ENCODE measurements around the gene TDRKH.

TDRKH gene

DNA sequence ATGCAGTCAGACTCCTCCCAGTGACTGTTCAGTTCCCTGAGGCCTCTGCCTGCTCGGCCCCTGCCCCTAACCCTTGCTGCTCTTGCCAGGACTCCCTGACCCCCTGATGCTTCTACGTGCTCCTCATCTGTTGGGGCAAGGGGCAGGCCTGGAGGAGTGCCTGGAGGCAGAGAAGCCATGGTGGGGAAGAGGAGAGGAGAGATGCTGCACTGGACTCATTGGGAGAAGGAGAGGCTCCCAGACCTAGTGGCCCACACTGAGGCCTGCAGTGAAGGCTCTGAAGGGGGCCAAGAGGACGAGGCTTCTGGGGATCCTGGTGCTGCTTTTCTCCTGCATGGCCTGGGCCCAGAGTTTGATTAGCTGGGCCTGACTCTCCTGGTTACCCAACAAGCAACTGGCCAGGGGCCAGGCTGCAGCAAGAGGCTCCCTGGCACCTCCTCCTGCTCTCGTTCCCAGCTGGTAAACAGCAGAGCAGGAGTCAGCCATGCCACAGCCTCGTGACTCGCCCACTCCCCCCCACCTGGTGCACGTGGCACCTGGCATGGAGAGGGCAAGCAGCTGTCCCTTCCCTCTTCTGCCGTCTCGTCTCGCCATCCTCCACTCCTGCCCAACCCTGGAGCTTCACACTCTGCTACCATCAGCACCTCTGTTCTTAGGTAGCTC lies 42.1 kb upstream of the TDRKH start:
- no peak overlapping the region for H3K27ac ChIP-seq (ENCODE audit: low read depth, low read length)
- no peak overlapping the region for H3K9ac ChIP-seq (ENCODE audit: low read length)

DNA sequence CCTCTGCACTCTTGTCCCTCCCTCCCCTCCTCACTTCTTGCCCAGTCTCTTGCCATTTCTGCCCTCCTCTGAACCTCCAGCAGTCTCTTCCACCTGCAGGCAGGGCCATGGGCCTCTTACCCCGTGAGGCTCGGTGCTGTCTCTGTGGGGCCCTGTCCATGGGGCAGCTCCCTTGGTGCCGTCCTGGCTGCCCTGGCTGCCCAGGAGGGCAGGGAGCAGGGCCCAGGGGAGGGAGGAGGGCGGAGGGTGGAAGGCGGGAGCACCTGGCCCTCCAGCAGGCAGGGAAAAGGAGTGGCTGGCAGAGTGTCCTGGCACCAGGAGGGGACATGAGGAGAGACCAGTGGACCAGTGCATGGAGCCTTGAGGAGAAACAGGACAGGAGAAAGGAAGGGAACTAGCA lies 41.3 kb upstream of the TDRKH start, which contains the start of gene RORC:
RORC (minus strand) TSS at position 198 of the 400 bp plus-strand sequence; CDS start at position 160, 38 bp downstream.
- Histone ChIP-seq H3K27me3 (ENCODE audit: control insufficient read depth, insufficient read depth, low read length) (peaks cover 1% of the 10 kb centered on the region), H3K36me3 (ENCODE audit: control insufficient read depth, insufficient read depth, low read length) (no peaks in the 10 kb centered on the region), H3K9me3 (ENCODE audit: control insufficient read depth, insufficient read depth, low read depth, low read length) (no peaks in the 10 kb centered on the region), H3K4me1 (ENCODE audit: control insufficient read depth, insufficient read depth, low read length) (peaks cover 31% of the 10 kb centered on the region), H3K27ac (ENCODE audit: low read depth, low read length) (no peak within 1 kb of the TSS), H3K4me3 (ENCODE audit: low read depth, low read length) (no peak within 1 kb of the TSS), H3K9ac (ENCODE audit: low read length) (no peak within 1 kb of the TSS)

More for the DNA sequence above, 42.1 kb upstream of the TDRKH start:
- no peak overlapping the region for H3K4me3 ChIP-seq (ENCODE audit: low read depth, low read length)
- peaks cover 31% of the 10 kb centered on the region for H3K4me1 ChIP-seq (ENCODE audit: control insufficient read depth, insufficient read depth, low read length)
- H3K36me3 ChIP-seq (ENCODE audit: control insufficient read depth, insufficient read depth, low read length), result no peaks in the 10 kb centered on the region
- H3K27me3 ChIP-seq (ENCODE audit: control insufficient read depth, insufficient read depth, low read length), result peaks cover 9% of the 10 kb centered on the region
- H3K9me3 ChIP-seq (ENCODE audit: control insufficient read depth, insufficient read depth, low read depth, low read length), result no peaks in the 10 kb centered on the region

DNA sequence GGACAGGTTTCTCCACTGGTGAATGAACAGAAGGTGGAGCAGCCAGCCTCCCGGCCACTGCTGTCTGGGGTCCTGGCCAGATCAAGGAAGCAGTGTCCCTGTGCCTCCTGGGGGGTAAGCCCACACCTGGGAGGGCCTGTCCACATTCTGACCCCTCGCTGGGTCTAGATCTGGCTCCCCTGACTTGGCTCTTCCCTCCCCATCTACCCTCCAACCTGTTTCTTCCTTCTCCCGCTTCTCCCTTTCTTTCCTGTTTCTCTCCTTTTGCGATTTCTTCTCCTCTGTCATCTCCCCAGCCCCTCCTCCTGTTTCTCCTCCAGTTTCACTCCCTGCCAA lies 40.9 kb upstream of the TDRKH start:
- no peak overlapping the region for H3K27ac ChIP-seq (ENCODE audit: low read depth, low read length)
- peaks cover 34% of the 10 kb centered on the region for H3K4me1 ChIP-seq (ENCODE audit: control insufficient read depth, insufficient read depth, low read length)
- no peak overlapping the region for H3K4me3 ChIP-seq (ENCODE audit: low read depth, low read length)
- no peaks in the 10 kb centered on the region for H3K9me3 ChIP-seq (ENCODE audit: control insufficient read depth, insufficient read depth, low read depth, low read length)
- H3K27me3 ChIP-seq (ENCODE audit: control insufficient read depth, insufficient read depth, low read length), result no peaks in the 10 kb centered on the region
- H3K9ac ChIP-seq (ENCODE audit: low read length), result no peak overlapping the region
- H3K36me3 ChIP-seq (ENCODE audit: control insufficient read depth, insufficient read depth, low read length), result no peaks in the 10 kb centered on the region

DNA sequence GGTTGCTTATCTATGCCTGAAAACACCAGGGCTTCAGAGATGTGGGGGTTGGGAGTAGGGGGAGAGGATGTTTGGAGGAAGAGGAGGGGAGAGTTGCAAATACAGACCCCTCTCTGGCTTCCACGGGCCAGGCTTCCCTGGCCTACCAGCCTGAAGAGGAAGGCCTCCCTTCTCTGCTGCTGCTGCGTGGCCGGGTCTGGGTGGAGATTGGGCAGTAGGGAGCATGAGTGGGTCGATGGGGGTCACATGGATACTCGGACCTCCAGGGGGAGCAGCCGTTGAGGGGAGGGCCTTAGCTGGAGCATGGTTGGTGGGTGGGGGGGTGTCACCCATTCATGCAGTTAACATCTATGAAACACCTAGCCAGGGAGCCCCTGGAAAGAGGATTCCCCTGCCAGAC lies 39.8 kb upstream of the TDRKH start:
- no peak overlapping the region for H3K4me3 ChIP-seq (ENCODE audit: low read depth, low read length)
- no peak overlapping the region for H3K27ac ChIP-seq (ENCODE audit: low read depth, low read length)
- no peaks in the 10 kb centered on the region for H3K36me3 ChIP-seq (ENCODE audit: control insufficient read depth, insufficient read depth, low read length)
- peaks cover 41% of the 10 kb centered on the region for H3K4me1 ChIP-seq (ENCODE audit: control insufficient read depth, insufficient read depth, low read length)
- no peaks in the 10 kb centered on the region for H3K27me3 ChIP-seq (ENCODE audit: control insufficient read depth, insufficient read depth, low read length)
- peak overlapping the region; percentile 12 for H3K9ac ChIP-seq (ENCODE audit: low read length)
- H3K9me3 ChIP-seq (ENCODE audit: control insufficient read depth, insufficient read depth, low read depth, low read length), result no peaks in the 10 kb centered on the region

DNA sequence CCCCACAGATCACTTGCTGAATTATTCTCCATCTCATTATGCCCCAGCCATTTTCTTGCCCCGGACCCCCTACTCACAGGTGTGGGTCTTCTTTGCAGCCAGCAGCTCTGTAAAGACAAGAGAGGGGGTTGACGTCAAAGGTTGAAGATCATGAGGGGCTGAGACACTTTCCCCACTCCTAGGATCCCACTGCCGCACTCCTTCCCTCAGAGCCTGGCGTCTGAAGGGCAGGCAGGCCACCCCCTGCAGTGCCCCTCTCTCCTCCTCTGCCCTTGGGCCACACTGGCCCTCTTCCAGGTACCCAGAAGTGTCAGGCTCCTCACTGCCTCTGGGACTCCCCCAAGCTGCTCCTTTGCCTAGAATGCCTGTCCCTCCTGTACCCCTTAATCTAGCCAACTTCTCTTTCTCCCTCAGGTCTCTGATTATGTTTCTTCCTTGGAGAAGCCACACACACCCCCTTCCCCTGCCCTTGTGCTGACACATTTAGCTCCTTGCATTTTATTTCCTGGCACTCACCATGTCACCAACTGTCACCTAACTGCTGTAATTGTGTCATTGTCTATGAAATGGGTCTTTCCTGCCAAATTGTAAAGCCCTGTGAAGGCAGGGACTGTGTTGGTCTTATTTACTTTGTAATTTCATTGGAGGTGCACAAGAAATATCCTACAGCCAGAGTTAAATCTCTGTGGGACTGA lies 39.2 kb upstream of the TDRKH start:
- Histone ChIP-seq H3K27me3 (ENCODE audit: control insufficient read depth, insufficient read depth, low read length) (no peaks in the 10 kb centered on the region), H3K9ac (ENCODE audit: low read length) (no peak overlapping the region), H3K4me1 (ENCODE audit: control insufficient read depth, insufficient read depth, low read length) (peaks cover 41% of the 10 kb centered on the region), H3K36me3 (ENCODE audit: control insufficient read depth, insufficient read depth, low read length) (no peaks in the 10 kb centered on the region), H3K27ac (ENCODE audit: low read depth, low read length) (no peak overlapping the region), H3K4me3 (ENCODE audit: low read depth, low read length) (peak overlapping the region; percentile 11; the same call in 1 of the 2 replicates), H3K9me3 (ENCODE audit: control insufficient read depth, insufficient read depth, low read depth, low read length) (no peaks in the 10 kb centered on the region)

DNA sequence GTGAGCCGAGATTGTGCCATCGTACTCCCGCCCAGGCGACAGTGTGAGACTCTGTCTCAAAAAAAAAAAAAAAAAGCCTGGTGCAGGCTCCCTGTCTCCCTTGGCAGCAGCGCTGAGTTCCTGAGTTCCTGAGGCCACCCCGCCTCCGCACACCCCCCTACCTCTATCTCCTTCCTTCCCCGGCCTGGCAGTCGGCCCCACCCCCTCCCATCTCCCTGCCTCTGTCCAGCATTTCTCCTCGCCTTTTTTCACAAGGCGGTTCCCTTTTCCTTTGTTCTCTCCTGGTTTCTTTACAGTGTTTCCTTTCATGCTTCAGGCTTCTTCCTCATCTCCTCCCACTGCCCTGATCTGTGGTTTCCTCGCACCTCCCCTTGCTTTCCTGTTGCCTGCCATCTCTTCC lies 38.6 kb upstream of the TDRKH start:
- no peaks in the 10 kb centered on the region for H3K9me3 ChIP-seq (ENCODE audit: control insufficient read depth, insufficient read depth, low read depth, low read length)
- peak overlapping the region; percentile 11; the same call in 1 of the 2 replicates for H3K4me3 ChIP-seq (ENCODE audit: low read depth, low read length)
- H3K9ac ChIP-seq (ENCODE audit: low read length), result no peak overlapping the region
- no peak overlapping the region for H3K27ac ChIP-seq (ENCODE audit: low read depth, low read length)
- H3K27me3 ChIP-seq (ENCODE audit: control insufficient read depth, insufficient read depth, low read length), result no peaks in the 10 kb centered on the region
- H3K4me1 ChIP-seq (ENCODE audit: control insufficient read depth, insufficient read depth, low read length), result peaks cover 41% of the 10 kb centered on the region
- H3K36me3 ChIP-seq (ENCODE audit: control insufficient read depth, insufficient read depth, low read length), result no peaks in the 10 kb centered on the region

DNA sequence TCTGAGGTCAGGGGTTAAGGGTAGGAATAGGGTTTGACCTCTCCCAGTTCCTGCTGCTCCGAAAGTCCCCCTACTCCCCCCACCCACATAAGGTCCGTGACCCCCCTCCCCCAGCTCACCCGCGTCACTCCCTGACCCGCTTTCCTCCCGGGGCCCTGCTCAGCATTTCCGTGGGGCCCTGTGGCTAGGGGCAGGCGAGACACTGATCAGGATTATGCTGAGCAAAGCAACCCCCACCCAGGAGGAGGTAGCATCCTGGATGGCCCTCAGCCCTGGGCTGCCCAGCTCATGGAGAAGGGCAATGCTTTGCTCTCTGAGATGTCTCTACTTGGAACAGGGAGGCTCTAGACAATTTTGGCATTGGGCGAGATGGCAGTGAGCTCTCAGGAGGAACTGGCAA lies 37.6 kb upstream of the TDRKH start:
- Histone ChIP-seq H3K4me3 (ENCODE audit: low read depth, low read length) (no peak overlapping the region), H3K4me1 (ENCODE audit: control insufficient read depth, insufficient read depth, low read length) (peaks cover 46% of the 10 kb centered on the region), H3K27ac (ENCODE audit: low read depth, low read length) (no peak overlapping the region), H3K9ac (ENCODE audit: low read length) (no peak overlapping the region), H3K27me3 (ENCODE audit: control insufficient read depth, insufficient read depth, low read length) (no peaks in the 10 kb centered on the region), H3K36me3 (ENCODE audit: control insufficient read depth, insufficient read depth, low read length) (no peaks in the 10 kb centered on the region), H3K9me3 (ENCODE audit: control insufficient read depth, insufficient read depth, low read depth, low read length) (no peaks in the 10 kb centered on the region)

DNA sequence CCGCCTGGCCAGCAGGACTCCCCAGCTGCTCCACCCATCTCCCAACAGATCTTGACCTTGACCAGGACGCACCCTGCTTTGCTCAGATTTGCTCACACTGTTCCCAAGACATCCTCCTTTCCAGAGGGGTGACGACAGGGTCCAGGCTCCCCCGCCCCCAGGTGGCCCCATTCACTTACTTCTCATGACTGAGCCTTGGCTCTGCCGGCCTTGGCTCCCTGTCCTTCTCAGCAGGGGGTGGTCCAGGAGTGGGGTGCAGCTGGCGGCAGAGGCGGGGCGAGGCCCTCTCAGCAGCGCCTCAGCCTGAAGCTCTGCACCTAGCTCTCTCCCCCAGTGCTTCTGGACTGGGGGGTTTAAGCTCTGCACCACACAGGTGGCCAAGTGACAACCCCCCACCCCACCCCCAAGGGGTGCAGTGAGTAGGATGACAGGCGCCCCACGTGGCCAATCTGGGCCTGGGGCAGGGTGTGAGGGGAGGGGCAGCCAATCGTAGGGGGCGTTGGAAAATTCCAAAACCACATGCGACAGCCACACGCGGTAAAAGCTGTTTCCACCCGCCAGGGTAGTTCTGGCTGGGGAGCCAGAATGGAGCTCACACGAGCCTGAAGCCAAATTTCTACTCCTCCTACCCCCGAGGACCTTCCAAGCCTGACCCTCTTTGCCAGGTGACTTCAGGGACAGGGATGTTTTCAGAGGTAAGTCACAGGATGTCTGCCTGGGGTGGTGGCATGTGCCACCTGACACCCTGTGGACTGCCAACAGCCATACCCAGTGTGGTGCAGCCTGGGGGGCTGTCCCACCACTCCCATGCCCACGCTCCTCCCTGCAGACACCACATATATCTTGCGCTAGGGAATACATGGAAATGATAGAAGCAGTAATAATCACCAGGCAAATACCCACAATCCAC lies 35.7 kb upstream of the TDRKH start:
- Histone ChIP-seq H3K4me3 (ENCODE audit: low read depth, low read length) (no peak overlapping the region), H3K9me3 (ENCODE audit: control insufficient read depth, insufficient read depth, low read depth, low read length) (no peaks in the 10 kb centered on the region), H3K9ac (ENCODE audit: low read length) (no peak overlapping the region), H3K27ac (ENCODE audit: low read depth, low read length) (no peak overlapping the region), H3K36me3 (ENCODE audit: control insufficient read depth, insufficient read depth, low read length) (no peaks in the 10 kb centered on the region), H3K4me1 (ENCODE audit: control insufficient read depth, insufficient read depth, low read length) (peaks cover 48% of the 10 kb centered on the region), H3K27me3 (ENCODE audit: control insufficient read depth, insufficient read depth, low read length) (no peaks in the 10 kb centered on the region)

DNA sequence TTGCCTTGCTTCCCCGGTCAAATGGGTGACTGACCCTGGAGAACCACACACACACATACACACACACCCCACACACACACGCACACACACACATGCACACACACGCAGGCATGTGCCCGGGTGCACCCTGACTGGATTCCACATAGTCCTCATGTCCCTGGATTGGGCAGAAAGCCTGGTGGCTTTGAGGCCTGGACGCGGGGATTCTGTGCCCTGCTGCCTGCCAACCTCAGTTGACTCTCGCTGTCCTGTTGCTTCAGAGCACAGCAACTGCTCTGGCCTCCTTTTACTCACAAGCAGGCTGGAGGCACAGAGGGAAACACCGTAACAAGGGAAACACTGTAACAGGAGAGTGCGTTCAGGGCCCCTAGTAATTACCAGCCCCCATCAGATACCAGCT lies 34.9 kb upstream of the TDRKH start:
- Histone ChIP-seq H3K4me1 (ENCODE audit: control insufficient read depth, insufficient read depth, low read length) (peaks cover 40% of the 10 kb centered on the region), H3K27ac (ENCODE audit: low read depth, low read length) (no peak overlapping the region), H3K9me3 (ENCODE audit: control insufficient read depth, insufficient read depth, low read depth, low read length) (no peaks in the 10 kb centered on the region), H3K27me3 (ENCODE audit: control insufficient read depth, insufficient read depth, low read length) (no peaks in the 10 kb centered on the region), H3K4me3 (ENCODE audit: low read depth, low read length) (no peak overlapping the region), H3K9ac (ENCODE audit: low read length) (no peak overlapping the region), H3K36me3 (ENCODE audit: control insufficient read depth, insufficient read depth, low read length) (no peaks in the 10 kb centered on the region)

DNA sequence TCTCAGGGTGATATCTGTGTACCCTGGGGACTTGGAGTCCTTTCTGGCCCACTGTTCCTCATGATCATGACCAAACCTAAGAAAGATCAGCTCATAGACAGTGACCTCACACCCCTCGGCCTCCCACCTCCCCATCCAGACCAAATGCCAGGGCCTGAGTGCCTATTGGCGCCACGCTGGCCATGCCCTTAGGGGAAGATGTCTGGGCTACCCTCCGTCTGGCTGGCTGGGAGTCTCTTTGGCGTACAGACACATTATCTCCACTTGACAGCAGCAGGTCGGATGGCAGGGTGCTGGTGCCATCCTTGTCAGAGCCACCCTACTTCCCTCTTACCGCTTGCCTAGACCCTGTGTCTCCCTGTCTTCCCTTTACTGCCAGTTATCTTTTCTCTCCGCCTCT lies 32.9 kb upstream of the TDRKH start:
- Histone ChIP-seq H3K9me3 (ENCODE audit: control insufficient read depth, insufficient read depth, low read depth, low read length) (no peaks in the 10 kb centered on the region), H3K27me3 (ENCODE audit: control insufficient read depth, insufficient read depth, low read length) (no peaks in the 10 kb centered on the region), H3K4me1 (ENCODE audit: control insufficient read depth, insufficient read depth, low read length) (peaks cover 23% of the 10 kb centered on the region), H3K27ac (ENCODE audit: low read depth, low read length) (no peak overlapping the region), H3K36me3 (ENCODE audit: control insufficient read depth, insufficient read depth, low read length) (no peaks in the 10 kb centered on the region), H3K4me3 (ENCODE audit: low read depth, low read length) (no peak overlapping the region), H3K9ac (ENCODE audit: low read length) (no peak overlapping the region)

DNA sequence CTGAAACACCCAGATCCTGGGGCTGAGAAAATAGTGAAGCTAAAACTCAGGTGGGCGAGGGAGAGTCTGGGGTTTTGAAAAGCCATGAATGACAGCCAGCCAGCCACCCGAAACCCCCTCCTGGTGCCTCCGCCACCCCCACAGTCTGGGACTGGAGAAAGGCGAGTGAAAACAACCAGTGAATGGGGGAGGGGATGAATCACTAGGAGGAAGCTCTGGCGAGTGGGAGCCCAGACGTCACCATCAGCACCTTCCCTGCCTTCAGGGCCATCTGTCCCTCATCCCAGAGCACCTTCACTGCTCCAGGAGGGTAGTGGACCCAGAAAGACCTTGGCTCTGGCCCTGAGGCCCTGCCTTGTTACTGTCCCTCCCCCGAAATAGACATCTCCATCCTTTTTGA lies 32.1 kb upstream of the TDRKH start:
- no peak overlapping the region for H3K27ac ChIP-seq (ENCODE audit: low read depth, low read length)
- H3K4me1 ChIP-seq (ENCODE audit: control insufficient read depth, insufficient read depth, low read length), result peaks cover 20% of the 10 kb centered on the region
- no peak overlapping the region for H3K9ac ChIP-seq (ENCODE audit: low read length)
- no peaks in the 10 kb centered on the region for H3K9me3 ChIP-seq (ENCODE audit: control insufficient read depth, insufficient read depth, low read depth, low read length)
- H3K27me3 ChIP-seq (ENCODE audit: control insufficient read depth, insufficient read depth, low read length), result no peaks in the 10 kb centered on the region
- H3K4me3 ChIP-seq (ENCODE audit: low read depth, low read length), result no peak overlapping the region
- no peaks in the 10 kb centered on the region for H3K36me3 ChIP-seq (ENCODE audit: control insufficient read depth, insufficient read depth, low read length)
